Measurements from ENCODE around the gene PCGF5. TPM values are rescaled to one million over a fixed set of nuclear protein-coding genes. Genes with fewer than 3 reads are reported as not detected.

Gene PCGF5
- total RNA-seq, 2 donors from 2014 or later, result 69.0 to 69.5 TPM

DNA sequence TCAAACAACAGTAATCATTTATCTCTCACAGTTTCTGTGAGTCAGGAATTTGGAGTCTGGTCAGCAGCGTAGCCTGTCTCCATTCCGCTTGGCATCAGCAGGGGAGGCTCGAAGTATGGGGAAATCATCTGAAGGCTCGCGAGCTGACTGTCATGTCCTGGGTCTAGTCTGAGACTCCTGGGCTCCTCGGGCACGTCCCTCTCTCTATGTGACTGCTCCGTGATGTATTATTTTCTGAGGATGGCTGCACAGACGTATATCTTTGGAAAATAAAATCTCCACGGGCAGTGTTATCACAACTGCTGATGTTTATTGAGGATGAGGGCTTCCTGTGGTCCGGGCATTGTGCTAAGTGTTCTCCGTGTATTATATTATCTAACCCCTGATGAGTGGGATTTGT, 23.3 kb upstream of the PCGF5 start:
- Mint-ChIP-seq H3K36me3 (ENCODE audit: insufficient read depth in 2 of 2) (peaks cover 9 to 12% of the 10 kb centered on the region in 2 donors), H3K27ac (peak overlapping the region; percentile 14), H3K9me3 (peaks cover 2% of the 10 kb centered on the region in 2 donors), H3K4me3 (no peak overlapping the region), H3K27me3 (ENCODE audit: low read depth) (no peaks in the 10 kb centered on the region), H3K4me1 (ENCODE audit: low read depth) (peaks cover 97% of the 10 kb centered on the region)
- ATAC-seq (replicated peaks in 1 of 2) (no peak), DNase-seq (no peak)

DNA sequence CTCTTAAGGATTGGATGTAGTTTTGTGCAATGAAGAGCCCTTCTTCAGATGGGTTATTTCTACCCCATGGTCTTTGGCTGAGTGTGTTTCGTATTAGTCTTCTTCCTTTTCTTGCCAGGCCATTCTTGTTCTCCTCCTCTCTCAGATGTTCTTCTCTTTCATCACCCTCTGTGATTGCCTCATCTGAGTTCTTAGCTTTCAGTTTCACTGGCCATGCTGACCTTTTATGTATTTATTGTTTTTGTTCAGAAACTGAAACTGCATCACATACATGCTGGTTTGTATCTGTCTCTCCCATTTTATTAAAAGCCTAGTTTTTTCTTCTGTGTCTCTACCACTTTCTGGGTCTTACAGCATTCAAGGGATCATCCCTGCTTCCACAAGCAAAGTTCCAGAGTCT, 21.7 kb upstream of the PCGF5 start:
- H3K36me3 Mint-ChIP-seq (ENCODE audit: insufficient read depth in 2 of 2), result peaks cover 8 to 9% of the 10 kb centered on the region in 2 donors
- peaks cover 95% of the 10 kb centered on the region for H3K4me1 Mint-ChIP-seq (ENCODE audit: low read depth)
- H3K4me3 Mint-ChIP-seq, result peak overlapping the region; percentile 56 to 76
- DNase-seq (peak; percentile 21 to 47), ATAC-seq (replicated peaks in 1 of 2) (peak; percentile 47 to 64)
- H3K9me3 Mint-ChIP-seq, result peaks cover 0 to 2% of the 10 kb centered on the region in 2 donors
- H3K27ac Mint-ChIP-seq, result peak overlapping the region; percentile 60
- H3K27me3 Mint-ChIP-seq (ENCODE audit: low read depth), result no peaks in the 10 kb centered on the region

DNA sequence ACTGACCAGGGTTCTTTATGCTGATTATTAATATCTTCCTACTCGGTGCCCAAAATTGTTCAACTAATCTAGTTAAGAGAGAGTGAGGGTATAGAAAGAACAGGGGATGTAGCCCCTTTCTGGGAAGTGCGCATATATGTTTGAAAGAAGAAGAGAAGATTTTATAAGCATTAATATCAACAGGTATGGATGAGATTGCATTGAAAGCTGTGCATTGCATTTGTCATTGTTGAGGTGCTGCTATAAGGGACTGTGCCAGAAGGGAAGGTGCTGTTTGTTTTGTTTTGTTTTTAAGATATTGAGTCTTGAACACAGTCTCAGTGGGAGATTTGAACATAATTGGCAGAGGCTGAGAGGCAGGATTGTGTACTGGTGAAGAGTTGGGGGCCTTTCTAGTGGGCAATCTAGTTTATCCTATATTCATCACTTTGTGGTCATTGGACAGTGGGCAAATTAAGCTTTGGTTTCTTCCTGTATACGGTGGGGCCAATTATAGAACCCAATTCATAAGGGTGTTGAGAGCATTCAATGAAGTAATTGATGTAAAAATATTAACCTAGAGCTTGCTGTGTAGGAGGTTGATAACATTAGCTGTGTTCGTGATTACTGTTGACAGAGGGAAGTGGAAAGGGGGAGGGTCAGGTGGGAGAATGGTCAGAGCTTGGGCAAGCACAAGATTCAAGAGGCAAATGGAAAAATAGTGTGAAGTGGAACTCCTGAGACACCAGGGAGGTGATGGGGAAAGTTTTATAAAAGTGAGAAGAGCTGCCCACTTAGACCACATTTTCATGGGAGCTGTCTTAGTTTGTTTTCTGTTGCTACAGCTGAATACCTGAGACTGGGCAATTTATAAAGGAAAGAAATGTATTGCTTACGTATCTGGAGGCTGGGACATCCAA, 19.9 kb upstream of the PCGF5 start:
- Mint-ChIP-seq H3K27ac (peak overlapping the region; percentile 96), H3K36me3 (ENCODE audit: insufficient read depth in 2 of 2) (peaks cover 6 to 8% of the 10 kb centered on the region in 2 donors), H3K9me3 (peaks cover 0 to 2% of the 10 kb centered on the region in 2 donors), H3K27me3 (ENCODE audit: low read depth) (no peaks in the 10 kb centered on the region), H3K4me3 (peak overlapping the region; percentile 56 to 76), H3K4me1 (ENCODE audit: low read depth) (peaks cover 96% of the 10 kb centered on the region)
- peak; percentile 2 for ATAC-seq (replicated peaks in 1 of 2)
- no peak for DNase-seq

DNA sequence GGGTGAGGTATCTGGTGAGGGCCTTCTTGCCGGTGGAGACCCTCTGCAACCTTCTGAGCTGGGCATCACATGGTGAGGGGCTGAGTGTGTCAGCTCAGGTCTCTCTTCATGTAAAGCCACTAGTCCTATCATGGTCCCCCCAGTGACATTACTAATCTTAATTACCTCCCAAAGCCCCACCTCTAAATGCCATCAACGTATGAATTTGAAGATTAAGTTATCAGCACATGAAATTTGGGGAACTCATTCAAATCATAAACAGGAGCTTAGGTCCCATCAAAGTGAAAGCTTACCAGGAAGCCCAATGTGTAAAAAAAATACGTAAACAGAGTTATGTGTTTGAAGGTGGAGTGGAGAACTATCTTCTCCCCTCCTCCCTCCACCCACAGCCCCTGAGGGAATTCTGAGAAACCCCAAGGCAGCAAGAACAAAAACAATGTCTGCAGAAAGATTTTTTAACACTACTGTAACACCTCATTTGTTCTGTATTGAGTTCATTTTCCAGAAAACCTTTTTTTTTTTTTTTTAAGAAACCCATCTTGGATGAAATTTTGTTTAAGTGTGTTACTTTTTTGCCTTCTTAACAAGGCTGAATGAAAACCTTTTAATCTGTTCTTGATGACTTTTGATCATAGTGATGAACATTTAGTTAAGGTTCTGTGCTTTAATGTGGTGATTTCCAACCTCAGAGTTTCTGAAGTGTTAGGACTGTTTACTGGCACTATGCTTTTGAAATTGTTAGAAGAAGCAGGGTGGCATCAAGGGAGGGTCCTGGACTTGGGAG, 19.1 kb upstream of the PCGF5 start:
- ATAC-seq (replicated peaks in 1 of 2), result peak; percentile 54 to 55
- Mint-ChIP-seq H3K9me3 (peaks cover 0 to 2% of the 10 kb centered on the region in 2 donors), H3K36me3 (ENCODE audit: insufficient read depth in 2 of 2) (peaks cover 6 to 8% of the 10 kb centered on the region in 2 donors), H3K4me1 (ENCODE audit: low read depth) (peaks cover 96% of the 10 kb centered on the region), H3K27me3 (ENCODE audit: low read depth) (no peaks in the 10 kb centered on the region), H3K4me3 (peak overlapping the region; percentile 56 to 76), H3K27ac (peak overlapping the region; percentile 96)
- peak; percentile 56 to 58 for DNase-seq

DNA sequence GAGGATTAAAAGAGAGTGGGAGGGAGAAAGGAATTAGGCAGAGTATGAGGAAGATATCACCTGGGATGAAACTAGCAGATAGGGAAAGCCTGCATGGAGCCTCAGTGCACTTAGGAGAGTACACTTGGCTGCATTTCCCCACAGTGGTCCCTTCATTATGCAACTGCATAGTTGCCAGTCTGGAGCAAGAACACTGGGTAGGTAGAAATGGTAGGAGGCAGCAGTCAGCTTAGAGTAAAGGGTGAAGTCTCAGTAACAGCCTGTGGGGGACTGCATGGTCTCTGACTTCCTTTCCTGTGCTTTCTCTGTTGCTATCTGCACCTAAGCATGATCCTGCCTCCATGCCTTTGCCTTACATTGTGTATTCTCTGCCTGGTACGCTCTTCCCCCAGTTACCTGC, 14.0 kb upstream of the PCGF5 start:
- Mint-ChIP-seq H3K4me3 (peak overlapping the region; percentile 59 to 72), H3K9me3 (no peaks in the 10 kb centered on the region)

DNA sequence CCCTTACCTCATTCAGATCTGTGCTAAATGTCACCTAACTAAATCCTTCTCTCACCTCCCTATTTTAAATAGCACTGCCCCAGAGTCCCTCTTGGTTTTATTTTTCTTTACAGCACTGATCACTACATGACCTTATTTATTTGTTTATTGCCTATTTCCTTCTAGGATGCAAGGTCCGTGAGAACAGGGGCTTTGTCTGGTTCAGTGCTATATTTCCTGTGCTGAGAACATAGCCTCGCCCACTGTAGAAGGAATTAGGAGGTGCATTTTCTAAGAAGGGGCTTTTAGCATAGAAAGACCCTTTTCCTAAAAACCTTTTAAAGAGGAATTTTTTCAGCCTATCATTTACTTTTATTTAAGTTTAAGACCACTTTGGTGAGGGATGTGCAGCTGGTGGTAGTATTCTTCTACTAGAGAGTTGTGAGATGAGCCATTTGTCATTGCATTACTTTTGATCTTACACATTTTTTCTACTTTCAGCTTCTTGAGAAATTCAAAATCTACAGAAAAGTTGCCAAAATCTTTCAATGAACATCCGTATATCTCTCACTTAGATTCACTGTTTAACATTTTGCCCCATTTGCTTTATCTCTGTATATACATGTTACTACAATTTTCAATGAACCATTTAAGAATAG, 13.5 kb upstream of the PCGF5 start:
- DNase-seq, result no peak
- H3K4me3 Mint-ChIP-seq, result peak overlapping the region; percentile 59 to 72
- peak; percentile 56 to 66 for ATAC-seq (replicated peaks in 1 of 2)
- peaks cover 94% of the 10 kb centered on the region for H3K4me1 Mint-ChIP-seq (ENCODE audit: low read depth)
- no peaks in the 10 kb centered on the region for H3K36me3 Mint-ChIP-seq (ENCODE audit: insufficient read depth in 2 of 2)
- H3K9me3 Mint-ChIP-seq, result no peaks in the 10 kb centered on the region
- peak overlapping the region; percentile 25 for H3K27ac Mint-ChIP-seq
- H3K27me3 Mint-ChIP-seq (ENCODE audit: low read depth), result no peaks in the 10 kb centered on the region

More for the DNA sequence above, 14.0 kb upstream of the PCGF5 start:
- H3K36me3 Mint-ChIP-seq (ENCODE audit: insufficient read depth in 2 of 2), result no peaks in the 10 kb centered on the region
- no peaks in the 10 kb centered on the region for H3K27me3 Mint-ChIP-seq (ENCODE audit: low read depth)
- ATAC-seq (replicated peaks in 1 of 2) (peak; percentile 49 to 57), DNase-seq (no peak)
- H3K4me1 Mint-ChIP-seq (ENCODE audit: low read depth), result peaks cover 93% of the 10 kb centered on the region
- H3K27ac Mint-ChIP-seq, result peak overlapping the region; percentile 25

DNA sequence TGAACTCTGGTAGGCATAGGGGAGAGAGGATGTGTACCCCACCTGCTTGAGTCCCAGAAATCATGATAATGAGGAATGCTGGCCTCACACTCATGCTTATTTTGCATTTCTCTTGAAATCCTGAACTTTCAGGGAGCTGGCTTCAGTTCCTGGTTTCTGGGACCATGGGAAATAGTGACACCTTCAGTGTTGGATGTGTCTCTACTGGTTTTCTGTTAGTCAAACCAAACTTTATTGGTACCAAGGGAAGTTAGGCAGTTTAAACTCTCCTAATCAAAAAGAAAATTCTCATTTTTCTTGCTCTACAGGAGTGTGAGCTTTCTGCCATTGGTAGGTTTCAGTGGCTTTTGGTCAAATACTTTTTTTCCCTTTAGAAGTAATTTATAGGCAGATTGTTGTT, 11.8 kb upstream of the PCGF5 start:
- H3K27me3 Mint-ChIP-seq (ENCODE audit: low read depth), result no peaks in the 10 kb centered on the region
- peaks cover 80% of the 10 kb centered on the region for H3K4me1 Mint-ChIP-seq (ENCODE audit: low read depth)
- no peaks in the 10 kb centered on the region for H3K9me3 Mint-ChIP-seq
- H3K4me3 Mint-ChIP-seq, result peak overlapping the region in 1 of 2 donors; percentile 66
- no peak for DNase-seq
- H3K36me3 Mint-ChIP-seq (ENCODE audit: insufficient read depth in 2 of 2), result no peaks in the 10 kb centered on the region
- peak overlapping the region; percentile 82 for H3K27ac Mint-ChIP-seq
- no peak for ATAC-seq (replicated peaks in 1 of 2)

DNA sequence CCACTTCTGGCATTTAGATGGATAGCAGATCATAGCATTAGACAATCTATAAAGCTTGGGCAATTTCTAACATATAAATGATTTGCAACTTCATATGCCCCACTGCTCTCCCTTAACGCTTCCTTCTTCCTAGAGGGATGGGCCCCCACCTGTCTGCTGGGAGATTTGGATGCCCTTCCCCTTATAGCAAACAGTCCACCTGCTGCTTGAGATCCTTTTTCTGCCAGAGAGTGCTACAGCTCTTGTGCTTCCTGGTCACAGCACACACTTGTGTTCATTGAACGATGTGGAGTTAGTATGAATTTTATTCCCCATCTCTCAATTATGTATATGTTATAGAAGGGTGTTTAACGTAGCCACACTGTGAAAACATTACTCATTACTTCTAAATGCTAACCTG, 10.4 kb upstream of the PCGF5 start:
- ATAC-seq (replicated peaks in 1 of 2), result no peak
- no peak for DNase-seq
- Mint-ChIP-seq H3K4me1 (ENCODE audit: low read depth) (peaks cover 78% of the 10 kb centered on the region), H3K9me3 (no peaks in the 10 kb centered on the region), H3K36me3 (ENCODE audit: insufficient read depth in 2 of 2) (no peaks in the 10 kb centered on the region), H3K27me3 (ENCODE audit: low read depth) (no peaks in the 10 kb centered on the region), H3K27ac (peak overlapping the region; percentile 76), H3K4me3 (peak overlapping the region; percentile 9 to 36)

DNA sequence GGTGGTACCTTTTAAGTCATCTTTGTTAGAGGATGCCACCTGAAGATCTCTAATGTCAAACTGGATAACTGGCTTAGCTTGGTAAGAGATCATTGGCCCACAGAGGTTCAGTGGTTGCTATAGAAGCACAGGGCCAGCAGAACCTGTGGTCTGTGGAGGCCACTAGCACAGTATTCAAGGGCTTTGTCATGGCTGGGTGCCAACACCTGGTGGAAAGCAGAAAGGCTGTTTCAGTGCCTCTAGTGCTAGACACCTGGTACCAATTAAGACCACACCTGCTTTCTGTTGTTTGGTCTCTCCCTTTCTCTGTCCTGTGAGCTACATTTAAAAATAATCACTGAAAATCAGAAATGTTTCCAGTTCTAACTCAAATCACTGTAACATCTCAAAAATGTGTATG, 10.0 kb upstream of the PCGF5 start:
- no peaks in the 10 kb centered on the region for H3K9me3 Mint-ChIP-seq
- peak overlapping the region in 1 of 2 donors; percentile 36 for H3K4me3 Mint-ChIP-seq
- H3K27me3 Mint-ChIP-seq (ENCODE audit: low read depth), result no peaks in the 10 kb centered on the region
- H3K36me3 Mint-ChIP-seq (ENCODE audit: insufficient read depth in 2 of 2), result no peaks in the 10 kb centered on the region
- ATAC-seq (replicated peaks in 1 of 2), result peak; percentile 58 to 59
- H3K4me1 Mint-ChIP-seq (ENCODE audit: low read depth), result peaks cover 74% of the 10 kb centered on the region
- H3K27ac Mint-ChIP-seq, result peak overlapping the region; percentile 76
- peak in 1 of 2 donors; percentile 48 for DNase-seq

DNA sequence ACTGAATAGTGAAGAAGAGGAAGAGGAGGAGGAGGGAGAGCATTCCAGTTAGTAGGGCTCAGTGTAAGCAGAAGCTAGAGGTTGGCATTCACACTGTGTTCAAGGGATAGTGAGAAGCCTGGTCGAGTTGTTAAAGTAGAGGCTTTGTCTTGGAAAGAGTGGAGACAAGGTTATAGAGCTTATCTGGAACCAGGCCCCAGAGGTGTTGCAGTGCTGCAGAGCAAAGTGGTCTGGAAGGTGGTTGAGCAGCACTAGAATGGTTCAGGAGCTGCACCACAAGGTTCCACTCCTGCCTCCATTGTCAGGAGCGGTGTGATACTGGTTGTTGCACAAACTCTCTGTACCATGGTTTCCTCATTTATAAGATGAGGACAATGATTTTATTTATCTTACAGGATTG, 8.8 kb upstream of the PCGF5 start:
- ATAC-seq (replicated peaks in 1 of 2), result no peak
- no peak for DNase-seq
- H3K4me1 Mint-ChIP-seq (ENCODE audit: low read depth), result peaks cover 69% of the 10 kb centered on the region
- H3K27me3 Mint-ChIP-seq (ENCODE audit: low read depth), result no peaks in the 10 kb centered on the region
- H3K4me3 Mint-ChIP-seq, result no peak overlapping the region
- no peaks in the 10 kb centered on the region for H3K9me3 Mint-ChIP-seq
- H3K36me3 Mint-ChIP-seq (ENCODE audit: insufficient read depth in 2 of 2), result no peaks in the 10 kb centered on the region
- H3K27ac Mint-ChIP-seq, result no peak overlapping the region

DNA sequence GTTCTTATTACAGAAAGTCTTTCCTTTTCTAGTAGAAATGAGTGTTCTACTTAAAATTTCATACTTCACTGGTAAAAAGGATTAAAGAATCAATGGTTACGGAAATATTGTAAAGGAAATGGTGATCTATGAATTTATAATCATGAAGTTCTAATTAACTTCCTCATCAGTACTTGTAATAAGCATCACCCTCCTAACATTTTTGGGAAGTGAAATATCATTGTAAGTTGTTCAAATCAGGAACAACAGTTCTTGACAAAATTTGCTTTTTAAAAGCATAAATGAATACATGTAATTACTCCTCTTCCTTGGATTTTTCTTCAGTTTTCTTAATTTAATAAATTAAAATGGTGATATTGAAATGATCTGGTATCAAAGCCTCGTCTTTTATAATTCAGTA, 5.6 kb upstream of the PCGF5 start:
- no peaks in the 10 kb centered on the region for H3K27me3 Mint-ChIP-seq (ENCODE audit: low read depth)
- no peak for DNase-seq
- H3K4me1 Mint-ChIP-seq (ENCODE audit: low read depth), result peaks cover 45% of the 10 kb centered on the region
- no peak overlapping the region for H3K4me3 Mint-ChIP-seq
- H3K27ac Mint-ChIP-seq, result no peak overlapping the region
- ATAC-seq (replicated peaks in 1 of 2), result no peak
- H3K9me3 Mint-ChIP-seq, result no peaks in the 10 kb centered on the region
- H3K36me3 Mint-ChIP-seq (ENCODE audit: insufficient read depth in 2 of 2), result no peaks in the 10 kb centered on the region

DNA sequence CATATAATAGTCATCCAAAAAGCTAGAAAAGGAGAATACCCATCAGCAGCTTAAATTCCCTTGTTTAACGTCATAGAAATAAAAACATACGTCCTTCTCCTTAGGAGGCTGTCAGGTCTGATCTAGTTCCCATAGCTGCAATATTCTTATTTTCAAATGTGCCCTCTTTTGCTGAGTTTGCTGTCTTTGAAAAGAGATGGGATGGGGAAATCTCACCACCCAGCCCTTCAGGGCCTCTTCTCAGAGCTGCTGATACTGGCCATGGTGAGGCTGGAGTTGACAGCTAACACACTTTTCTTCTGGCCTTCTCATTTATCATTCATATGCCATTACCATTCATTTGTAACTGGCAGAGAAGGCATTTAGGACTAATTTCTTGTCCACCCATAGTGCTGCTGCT, 5.1 kb upstream of the PCGF5 start:
- no peak overlapping the region for H3K4me3 Mint-ChIP-seq
- DNase-seq, result no peak
- H3K36me3 Mint-ChIP-seq (ENCODE audit: insufficient read depth in 2 of 2), result no peaks in the 10 kb centered on the region
- H3K27ac Mint-ChIP-seq, result no peak overlapping the region
- H3K27me3 Mint-ChIP-seq (ENCODE audit: low read depth), result no peaks in the 10 kb centered on the region
- no peak for ATAC-seq (replicated peaks in 1 of 2)
- H3K9me3 Mint-ChIP-seq, result no peaks in the 10 kb centered on the region
- H3K4me1 Mint-ChIP-seq (ENCODE audit: low read depth), result peaks cover 44% of the 10 kb centered on the region
